Lower leg skin (tissue), 4 donors: ENCODE measurements around the gene CWC27. TPM values are rescaled to one million over a fixed set of nuclear protein-coding genes. Genes with fewer than 3 reads are reported as not detected.
"Not testable (repeated sequence)": the region's sequence is repeated elsewhere in the genome, so short reads cannot be mapped to it uniquely, and the experiment has no call there.

Experiments
- DNase-seq, 2 donors: peaks; one replicate each; pipeline ENCODE4 v3.0.0-alpha.2; 2019; ENCODE audit warnings: low spot score in 2 of 2
- H3K4me3 ChIP-seq: fragments of 200-600 bp; sonication (generic); 2 replicates; pipeline ENCODE4 v1.5.1; 2017; ENCODE audit warnings: mild to moderate bottlenecking, low read depth; ENCODE audit not compliant: poor library complexity, severe bottlenecking
- POLR2A ChIP-seq, 2 donors: fragments of 450-650 bp; IDR thresholded peaks; one replicate each; pipeline ENCODE4 v1.6.1; 2016 to 2017; ENCODE audit warnings: antibody characterized with exemption in 2 of 2, mild to moderate bottlenecking in 1 of 2, moderate library complexity in 1 of 2
- WGBS, 2 donors: methylation state at CpG; one replicate each; pipeline ENCODE4 v1.1.5; 2018; 5-methylcytosine and 5-hydroxymethylcytosine counted together
- intact Hi-C: fragments of 100-400 bp; cut with DNase I; formaldehyde crosslinking; loops from one replicate; pipeline ENCODE4 v1.15.0; 2023; ENCODE audit warnings: low total_unique reads
- total RNA-seq, 4 donors: library from RNA; depleted of rRNA; stranded (reverse); fragments of >200 nt; gene quantifications; one replicate each; pipeline ENCODE4 v1.1.0, GENCODE V29; 2016
- TF ChIP-seq, protein P1 (sequence below), 3 donors: fragments of 450-650 bp; IDR thresholded peaks; one replicate each; pipeline ENCODE4 v1.5.1; 2016; ENCODE audit warnings: antibody characterized with exemption in 3 of 3, mild to moderate bottlenecking in 3 of 3, moderate library complexity in 2 of 3

Gene CWC27
- total RNA-seq, 4 donors from 2014 or later, result 10.3 to 17.8 (median 13.7) TPM

GRCh38 chr5:64822320-64822719, 53.6 kb downstream of the CWC27 start:
- TF ChIP-seq POLR2A (IDR thresholded peaks at IDR 0.05), result no peak
- TF ChIP-seq, protein P1, sequence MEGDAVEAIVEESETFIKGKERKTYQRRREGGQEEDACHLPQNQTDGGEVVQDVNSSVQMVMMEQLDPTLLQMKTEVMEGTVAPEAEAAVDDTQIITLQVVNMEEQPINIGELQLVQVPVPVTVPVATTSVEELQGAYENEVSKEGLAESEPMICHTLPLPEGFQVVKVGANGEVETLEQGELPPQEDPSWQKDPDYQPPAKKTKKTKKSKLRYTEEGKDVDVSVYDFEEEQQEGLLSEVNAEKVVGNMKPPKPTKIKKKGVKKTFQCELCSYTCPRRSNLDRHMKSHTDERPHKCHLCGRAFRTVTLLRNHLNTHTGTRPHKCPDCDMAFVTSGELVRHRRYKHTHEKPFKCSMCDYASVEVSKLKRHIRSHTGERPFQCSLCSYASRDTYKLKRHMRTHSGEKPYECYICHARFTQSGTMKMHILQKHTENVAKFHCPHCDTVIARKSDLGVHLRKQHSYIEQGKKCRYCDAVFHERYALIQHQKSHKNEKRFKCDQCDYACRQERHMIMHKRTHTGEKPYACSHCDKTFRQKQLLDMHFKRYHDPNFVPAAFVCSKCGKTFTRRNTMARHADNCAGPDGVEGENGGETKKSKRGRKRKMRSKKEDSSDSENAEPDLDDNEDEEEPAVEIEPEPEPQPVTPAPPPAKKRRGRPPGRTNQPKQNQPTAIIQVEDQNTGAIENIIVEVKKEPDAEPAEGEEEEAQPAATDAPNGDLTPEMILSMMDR (IDR thresholded peaks at IDR 0.05), result no peak
- H3K4me3 ChIP-seq, result no peak overlapping the region
- no peak for DNase-seq
- intact Hi-C loops, result no loop called here

GRCh38 chr5:64826541-64826940, 57.8 kb downstream of the CWC27 start:
- WGBS, 2 donors, result 84 to 86% methylated on average over 1 of the region's 1 CpG
- no peak overlapping the region for H3K4me3 ChIP-seq
- intact Hi-C loops, result no loop called here

GRCh38 chr5:64827703-64828102, 59.0 kb downstream of the CWC27 start:
- H3K4me3 ChIP-seq, result no peak overlapping the region
- 91 to 95% methylated on average over 4 of the region's 4 CpGs for WGBS, 2 donors
- intact Hi-C loops, result no loop called here
- no peak for DNase-seq
- TF ChIP-seq POLR2A (IDR thresholded peaks at IDR 0.05), result no peak
- TF ChIP-seq, protein P1 (IDR thresholded peaks at IDR 0.05), result no peak

More at GRCh38 chr5:64826541-64826940, 57.8 kb downstream of the CWC27 start:
- TF ChIP-seq, protein P1 (IDR thresholded peaks at IDR 0.05), result no peak
- no peak for TF ChIP-seq POLR2A (IDR thresholded peaks at IDR 0.05)
- no peak for DNase-seq

- intact Hi-C loops, DNase-seq, H3K4me3 ChIP-seq: not testable (repeated sequence)
Observed at GRCh38 chr5:64830650-64831049, 61.9 kb downstream of the CWC27 start.

- no peak for DNase-seq
- WGBS, 2 donors, result 100% methylated on average over 1 of the region's 1 CpG
- TF ChIP-seq POLR2A (IDR thresholded peaks at IDR 0.05), result no peak
- TF ChIP-seq, protein P1 (IDR thresholded peaks at IDR 0.05), result no peak
- intact Hi-C loops, result no loop called here
- H3K4me3 ChIP-seq, result no peak overlapping the region
Observed at GRCh38 chr5:64831996-64832395, 63.3 kb downstream of the CWC27 start.

GRCh38 chr5:64834037-64834436, 65.3 kb downstream of the CWC27 start:
- 96 to 98% methylated on average over 2 of the region's 2 CpGs for WGBS, 2 donors
- intact Hi-C loops, result no loop called here
- TF ChIP-seq, protein P1 (IDR thresholded peaks at IDR 0.05), result no peak
- TF ChIP-seq POLR2A (IDR thresholded peaks at IDR 0.05), result no peak
- no peak for DNase-seq
- no peak overlapping the region for H3K4me3 ChIP-seq
